HG03039 (cell line): ENCODE data around the gene PBX3.

Source experiments
- ATAC-seq: cut with Tn5 transposase; IDR thresholded peaks from one replicate; pipeline ENCODE4 v1.9.1; 2021; ENCODE audit warnings: mild to moderate bottlenecking, moderate library complexity; ENCODE audit not compliant: unreplicated experiment

The PBX3 gene

DNA sequence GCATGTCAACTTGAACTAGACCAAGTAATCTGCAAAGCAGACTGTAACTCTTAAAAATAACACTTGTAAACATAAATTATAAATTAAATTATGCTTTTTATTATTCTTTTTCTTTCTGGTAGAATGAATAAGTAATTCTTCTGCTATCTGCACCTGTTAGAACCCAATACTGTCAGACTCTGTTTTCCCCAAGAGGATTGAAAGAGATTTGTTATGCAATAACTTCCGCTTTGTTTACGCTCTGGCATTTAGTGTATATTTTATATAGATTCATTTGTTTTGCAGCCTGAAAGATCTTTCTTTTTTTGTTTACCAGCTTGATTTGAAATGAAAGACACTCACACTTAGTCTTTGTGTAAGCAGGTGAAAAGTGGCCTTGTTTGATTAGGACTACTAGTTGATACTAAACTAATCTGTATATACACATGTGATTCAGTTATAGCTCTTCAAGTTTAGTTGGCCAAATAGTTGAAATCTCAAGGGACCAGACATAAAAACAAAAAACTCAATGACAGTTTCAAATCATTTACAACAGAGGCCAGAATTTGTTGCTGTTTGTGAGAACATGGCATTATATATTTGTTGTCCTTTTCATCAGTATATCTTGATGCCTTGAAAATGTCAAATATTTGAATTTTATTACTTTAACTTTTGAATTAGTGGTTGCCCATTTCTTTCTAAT, 155.8 kb downstream of the PBX3 start:
- no peak for ATAC-seq

DNA sequence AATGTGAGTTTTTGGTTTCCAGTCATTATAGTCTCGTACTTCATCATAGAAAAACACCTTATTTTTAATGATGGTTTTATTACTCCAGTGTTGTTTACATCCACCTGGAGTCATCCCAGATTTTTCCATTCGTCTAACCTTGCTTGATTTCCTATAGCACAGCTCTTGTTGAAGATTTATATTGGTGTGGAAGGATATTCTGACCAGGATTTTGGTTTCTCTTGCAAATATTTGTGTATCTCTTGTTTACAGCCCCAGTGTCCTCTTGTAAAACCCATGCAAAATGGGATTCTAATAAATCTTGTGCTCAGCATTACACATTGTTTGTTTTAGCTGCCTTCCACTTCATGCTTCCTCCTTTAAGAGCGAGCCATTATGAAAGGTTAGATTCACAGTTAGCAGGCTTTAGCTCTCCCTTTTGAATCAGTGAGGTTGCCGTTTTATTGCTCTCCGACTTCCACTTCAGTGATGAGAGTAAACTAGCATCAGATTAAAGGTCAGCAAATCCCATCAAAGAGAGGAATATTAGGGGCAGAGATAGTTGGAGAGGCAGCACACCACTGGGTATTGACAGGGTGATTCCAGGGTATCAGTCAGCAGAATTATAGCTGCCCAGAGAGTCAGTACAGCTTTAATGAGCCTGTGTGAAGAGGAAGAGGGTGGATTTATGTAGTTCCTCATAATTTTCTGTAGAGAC, 157.1 kb downstream of the PBX3 start:
- ATAC-seq, result no peak

DNA sequence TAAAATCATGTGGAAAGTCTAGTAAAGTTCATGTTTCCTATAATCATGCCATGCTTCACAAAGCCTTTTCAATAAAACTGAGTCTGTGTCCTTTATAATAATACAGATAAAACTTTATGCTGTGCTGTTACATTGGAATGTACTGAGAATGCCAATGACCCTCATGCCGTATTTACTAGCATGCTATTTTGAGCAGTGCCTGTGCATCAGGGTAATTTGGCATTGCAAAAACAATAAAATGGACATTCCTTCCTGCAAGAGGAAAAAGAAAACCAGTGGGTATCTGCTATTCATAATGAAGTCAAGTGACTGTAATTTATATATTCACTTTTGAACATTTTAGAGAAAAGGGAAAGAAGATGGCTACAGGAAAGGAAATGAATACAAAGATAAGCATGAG, 159.0 kb downstream of the PBX3 start:
- no peak for ATAC-seq

DNA sequence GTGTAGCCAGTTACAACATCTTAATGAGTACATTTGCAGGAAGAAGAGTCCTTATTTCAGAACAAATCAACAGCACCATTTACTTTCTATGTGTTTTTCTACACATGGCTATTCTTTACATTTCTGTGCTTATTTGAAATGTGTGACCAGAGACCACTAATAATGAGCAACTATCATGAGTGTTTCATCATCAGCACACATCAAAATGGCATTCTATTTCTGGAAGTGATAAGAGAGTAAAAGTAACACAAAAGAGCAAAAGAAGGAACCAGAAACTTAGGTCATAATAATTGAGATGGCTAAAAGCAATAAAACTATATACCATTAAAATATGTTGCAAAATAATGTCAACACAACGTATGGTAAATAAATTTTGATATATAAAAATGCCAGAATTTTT, 159.7 kb downstream of the PBX3 start:
- no peak for ATAC-seq

DNA sequence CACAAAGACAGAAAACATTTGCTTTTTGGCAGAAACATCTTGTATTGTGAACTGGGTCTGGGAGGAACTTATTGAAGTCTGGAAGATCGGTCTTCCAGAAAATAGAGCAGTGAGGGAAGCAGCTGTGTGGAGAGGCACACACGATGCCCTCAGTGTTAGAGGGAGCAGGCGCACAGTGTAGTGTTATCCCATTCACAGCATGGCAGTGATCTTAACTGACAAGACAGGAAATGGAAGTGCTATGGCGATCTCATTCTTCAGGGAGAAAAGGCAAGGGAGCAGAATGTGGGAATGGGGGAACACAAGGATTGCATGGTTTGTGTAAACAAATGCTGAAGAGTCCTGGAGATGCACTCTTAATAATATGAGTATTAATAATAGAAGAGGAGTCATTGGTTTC, 161.0 kb downstream of the PBX3 start:
- ATAC-seq, result no peak

DNA sequence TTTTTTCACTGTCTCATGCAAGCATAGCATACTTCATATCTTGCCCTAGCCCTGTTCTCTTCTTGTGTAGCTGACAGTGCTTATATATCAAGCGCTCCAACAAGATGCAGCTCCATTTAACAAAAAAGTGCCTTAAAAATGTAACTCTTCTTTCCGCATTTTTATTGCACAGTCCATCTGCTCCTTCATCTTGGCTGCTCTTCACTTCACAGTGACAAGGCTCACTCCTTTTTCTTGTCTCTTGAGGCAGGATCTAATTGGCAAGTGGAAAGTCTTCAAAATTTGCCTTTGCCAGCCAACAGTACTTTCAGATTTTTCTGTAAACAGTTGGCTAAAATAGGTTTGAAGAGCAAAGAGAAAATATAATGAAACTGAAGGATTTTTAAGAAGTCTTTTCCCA, 161.8 kb downstream of the PBX3 start:
- ATAC-seq, result no peak

DNA sequence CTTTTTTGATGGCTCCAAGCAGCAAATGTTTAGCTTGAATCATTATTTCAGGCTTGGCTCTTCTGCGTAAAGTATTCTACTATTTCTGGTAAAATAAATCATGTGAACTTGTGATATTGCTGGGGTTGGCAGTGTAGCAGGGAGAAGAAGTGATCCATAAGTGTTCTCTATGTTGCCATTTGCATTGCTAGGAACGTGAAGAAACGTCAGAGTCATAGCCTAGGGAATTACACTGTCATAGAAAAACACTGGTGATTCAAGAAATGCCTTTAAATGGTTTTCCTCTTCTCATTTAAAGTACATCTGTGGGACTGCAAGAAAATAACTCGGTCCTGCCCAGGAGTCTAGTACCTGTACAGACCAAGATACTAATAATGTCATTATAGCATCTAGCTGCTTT, 162.3 kb downstream of the PBX3 start:
- no peak for ATAC-seq

DNA sequence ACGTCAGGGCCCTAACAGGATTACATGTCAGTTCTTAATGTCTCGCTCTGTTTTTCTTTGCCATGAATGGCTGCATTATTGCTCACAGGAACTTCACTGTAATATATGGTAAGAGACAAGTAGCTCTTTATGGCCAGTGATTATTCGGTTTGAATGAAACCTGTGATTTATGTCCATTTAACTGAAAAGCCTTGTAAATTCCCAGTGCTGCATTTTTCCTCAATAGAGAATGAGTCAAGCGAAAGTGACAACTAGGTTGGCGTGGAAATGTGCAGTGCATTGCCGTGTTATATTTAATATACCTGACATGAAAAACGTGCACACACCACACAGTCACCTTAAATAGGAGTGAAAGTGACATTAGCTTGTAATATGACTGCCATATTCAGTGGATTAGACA, 163.1 kb downstream of the PBX3 start:
- no peak for ATAC-seq

DNA sequence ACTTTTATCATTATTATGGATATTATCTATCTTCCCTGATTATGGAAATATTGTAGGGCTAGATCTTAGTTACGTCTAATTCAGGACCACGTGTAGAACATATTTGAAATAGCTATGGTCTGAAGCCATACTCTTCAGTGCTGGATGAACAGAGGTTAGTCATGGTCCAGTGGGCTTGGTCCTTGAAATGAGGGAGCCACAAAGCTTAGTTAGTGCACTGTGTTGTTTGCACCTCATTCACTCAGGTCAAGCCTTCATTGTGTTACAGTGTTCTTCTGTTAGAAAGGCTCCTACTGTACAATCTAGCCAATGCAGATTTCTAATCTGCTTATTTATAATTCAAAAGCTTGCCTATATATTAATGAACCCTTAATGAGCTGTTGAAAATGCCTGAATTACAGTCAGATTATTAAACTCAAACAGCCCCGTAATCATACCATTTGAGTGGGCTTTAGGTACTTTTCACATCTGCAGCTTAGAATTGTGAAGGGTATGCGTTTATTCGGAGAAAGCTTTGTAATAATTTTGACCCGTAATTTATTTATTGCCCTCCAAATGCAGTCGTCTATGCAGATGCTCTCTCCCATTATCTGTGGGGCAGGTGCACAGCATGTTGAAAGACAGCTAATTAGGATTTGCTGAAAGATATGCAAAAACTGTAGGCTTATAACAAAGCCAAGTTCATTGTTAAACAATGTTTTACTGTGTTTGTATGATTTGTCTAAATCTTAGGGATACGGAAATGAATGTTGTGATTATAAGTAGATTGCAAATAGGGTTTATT, 164.9 kb downstream of the PBX3 start:
- no peak for ATAC-seq

DNA sequence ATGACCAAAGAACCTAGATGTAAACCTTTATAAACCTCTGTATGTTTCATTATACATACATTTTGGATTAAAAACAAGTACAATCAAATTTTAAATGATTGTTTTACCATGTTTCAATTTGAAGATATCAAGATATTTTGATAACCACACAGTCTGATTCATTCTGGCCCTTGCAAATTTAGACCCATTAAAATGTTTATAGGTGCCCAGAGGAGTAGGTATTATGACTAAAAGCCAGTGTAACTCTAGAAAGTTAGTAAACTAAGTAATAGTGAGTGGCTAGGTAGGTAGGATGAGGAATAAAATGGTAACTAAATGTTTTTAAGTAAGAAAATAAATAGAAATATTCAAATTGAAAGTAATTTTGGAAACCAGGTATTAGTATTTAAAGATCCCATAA, 165.5 kb downstream of the PBX3 start:
- no peak for ATAC-seq

DNA sequence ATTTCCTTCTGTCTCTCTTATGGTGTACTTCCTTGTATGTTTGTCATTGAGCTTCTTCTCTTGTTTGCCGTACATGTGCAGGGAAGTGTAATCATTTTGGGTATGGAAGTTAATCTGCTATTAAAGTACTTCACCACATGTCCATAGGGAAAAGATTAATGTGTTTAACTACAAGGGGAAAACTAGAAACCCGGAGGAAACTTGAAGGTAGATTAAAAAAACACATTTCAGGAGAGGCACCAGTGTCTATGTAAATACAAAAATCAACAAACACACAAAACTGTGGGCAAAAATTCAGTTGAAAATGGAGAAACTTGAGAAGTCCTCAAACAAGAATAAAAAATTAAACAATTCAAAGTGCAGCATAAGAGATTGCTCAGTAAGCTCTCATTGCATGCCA, 166.4 kb downstream of the PBX3 start:
- ATAC-seq, result no peak

DNA sequence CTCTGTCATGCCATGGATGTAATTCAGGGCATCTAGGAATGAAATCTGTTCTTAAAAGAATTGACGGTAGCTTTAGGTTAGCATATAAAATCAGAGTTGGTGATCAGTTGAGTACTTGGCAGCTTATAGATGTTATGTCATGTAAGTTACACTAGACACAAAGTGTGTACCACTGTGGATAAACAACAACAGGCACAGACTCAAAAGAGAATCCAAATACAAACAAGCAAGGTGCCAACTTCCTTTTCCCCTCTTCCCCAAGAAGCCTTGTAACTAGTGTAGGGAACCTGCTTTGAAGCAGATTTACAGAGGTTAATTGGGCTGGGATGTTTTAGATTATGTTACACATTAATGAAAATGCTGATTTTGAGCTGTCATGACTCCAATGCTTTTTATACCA, 167.2 kb downstream of the PBX3 start:
- ATAC-seq, result no peak

DNA sequence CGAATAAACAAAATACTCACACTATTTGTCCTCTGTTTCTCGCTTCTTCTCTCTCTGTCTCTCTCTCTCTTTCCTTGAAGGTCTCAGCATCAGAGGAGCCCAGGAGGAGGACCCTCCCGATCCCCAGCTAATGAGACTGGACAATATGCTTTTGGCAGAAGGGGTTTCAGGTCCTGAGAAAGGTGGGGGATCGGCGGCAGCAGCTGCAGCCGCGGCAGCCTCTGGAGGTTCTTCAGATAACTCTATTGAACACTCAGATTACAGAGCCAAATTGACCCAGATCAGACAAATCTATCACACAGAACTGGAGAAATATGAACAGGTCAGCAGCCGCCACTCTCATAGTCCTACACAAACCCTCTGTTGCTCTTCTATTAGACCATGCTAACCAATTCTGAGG, 168.4 kb downstream of the PBX3 start:
- ATAC-seq, result no peak

DNA sequence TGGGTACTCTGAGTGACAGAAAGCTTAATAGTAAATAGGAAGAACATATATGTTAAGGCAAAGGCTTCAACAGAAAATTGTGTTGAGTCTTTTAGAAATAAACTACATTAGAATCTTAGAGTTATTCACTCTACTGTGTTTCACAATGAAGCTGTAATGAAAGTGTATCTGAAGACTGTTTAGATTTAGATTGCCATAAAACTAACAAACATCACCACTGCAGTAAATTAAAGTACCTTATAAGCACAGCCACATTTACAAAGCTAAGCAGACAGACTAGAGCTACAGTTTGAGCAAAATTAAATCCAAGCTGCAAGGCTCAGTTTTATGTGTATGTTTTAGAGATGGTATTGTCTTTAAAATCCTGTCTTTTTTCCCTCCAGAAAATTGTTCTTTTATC, 172.4 kb downstream of the PBX3 start:
- no peak for ATAC-seq

DNA sequence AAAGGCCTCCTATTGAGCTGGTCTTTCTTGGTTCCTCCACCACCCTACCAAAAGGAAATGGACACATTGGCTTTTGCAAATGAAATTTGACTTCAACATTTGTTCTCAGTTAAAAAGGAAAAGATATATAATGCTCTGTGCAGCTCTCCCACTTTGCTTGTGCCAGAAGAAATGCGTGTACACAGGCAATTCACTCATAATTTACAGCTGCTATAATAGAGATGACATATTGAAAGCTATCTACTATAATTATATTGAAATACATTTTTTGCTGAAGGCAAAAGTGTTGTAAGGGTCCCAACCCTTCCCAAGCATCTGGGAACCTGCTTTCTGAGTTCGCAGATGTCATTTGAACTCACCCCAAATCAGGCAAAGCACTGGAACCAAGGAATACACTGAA, 173.2 kb downstream of the PBX3 start:
- no peak for ATAC-seq

DNA sequence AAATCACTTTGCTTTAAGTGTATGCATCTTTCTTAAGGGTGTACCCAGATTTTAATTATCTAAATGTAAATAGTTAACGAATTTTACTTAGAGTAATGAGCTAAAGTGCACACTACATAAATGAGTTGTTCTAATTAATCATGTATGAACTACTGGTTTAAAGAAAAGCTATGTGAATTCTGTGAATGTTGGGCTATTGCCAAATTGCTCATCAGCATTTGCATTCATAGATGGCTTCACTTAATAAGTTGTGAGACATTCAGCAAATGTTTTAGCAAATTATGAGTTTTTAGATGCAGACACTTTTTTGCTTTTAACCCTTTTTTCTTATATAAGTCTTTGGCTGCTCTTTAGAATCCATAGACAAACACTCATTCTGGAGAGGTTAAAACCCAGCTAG, 175.7 kb downstream of the PBX3 start:
- ATAC-seq, result no peak

DNA sequence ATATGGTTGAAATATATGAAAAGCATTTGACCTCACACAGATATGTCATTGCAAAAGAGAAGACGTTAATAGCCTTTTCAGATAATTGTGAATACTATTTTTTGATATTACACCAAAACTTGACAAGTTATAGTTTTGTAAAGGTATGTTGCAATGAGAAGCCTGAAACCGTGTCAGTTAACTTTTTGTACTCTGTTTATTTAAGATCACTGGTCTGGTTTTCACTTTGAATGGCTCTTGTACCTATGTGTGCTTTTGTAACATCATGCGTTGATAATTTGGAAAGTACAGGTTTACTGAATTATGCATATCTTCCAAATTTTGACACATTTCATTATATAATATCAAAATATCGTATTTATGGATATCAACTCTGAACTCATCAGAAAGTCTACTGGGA, 177.2 kb downstream of the PBX3 start:
- ATAC-seq, result no peak

DNA sequence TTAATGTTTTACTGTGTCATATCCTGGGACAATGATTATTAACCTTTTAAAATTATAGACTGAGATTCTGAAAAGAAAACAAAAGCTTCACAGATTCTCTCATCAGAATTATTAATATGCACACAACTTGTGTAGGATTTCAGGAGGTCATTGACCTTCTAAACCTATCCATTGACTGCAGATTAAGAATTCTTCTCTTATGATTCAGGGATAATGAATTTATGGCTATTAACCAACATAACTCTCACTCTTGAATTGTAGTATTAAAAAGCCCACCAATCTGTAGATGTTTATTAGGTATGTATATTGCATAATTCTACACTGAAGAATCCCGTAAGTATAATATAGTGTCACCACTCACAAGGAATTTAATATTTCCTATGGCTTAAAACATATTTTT, 179.8 kb downstream of the PBX3 start:
- ATAC-seq, result no peak

DNA sequence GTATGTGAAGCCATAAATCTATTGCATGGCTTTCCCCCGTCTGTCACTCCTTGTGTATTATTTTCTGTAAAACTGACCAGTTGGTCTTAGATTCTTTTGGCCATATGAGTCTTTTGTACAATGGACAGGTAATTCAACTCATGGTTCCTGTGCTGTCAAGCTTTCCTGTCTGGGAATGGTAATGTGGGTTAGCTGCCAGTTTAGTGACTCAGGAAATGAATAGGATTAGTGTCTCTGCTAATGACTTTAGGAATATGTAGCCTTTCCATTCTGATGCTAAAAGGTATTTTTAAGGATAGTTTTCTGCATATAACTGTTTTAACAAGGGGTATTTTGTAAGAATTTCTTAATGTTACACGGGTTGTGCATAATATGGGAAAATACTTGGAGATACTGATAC, 182.7 kb downstream of the PBX3 start:
- no peak for ATAC-seq

DNA sequence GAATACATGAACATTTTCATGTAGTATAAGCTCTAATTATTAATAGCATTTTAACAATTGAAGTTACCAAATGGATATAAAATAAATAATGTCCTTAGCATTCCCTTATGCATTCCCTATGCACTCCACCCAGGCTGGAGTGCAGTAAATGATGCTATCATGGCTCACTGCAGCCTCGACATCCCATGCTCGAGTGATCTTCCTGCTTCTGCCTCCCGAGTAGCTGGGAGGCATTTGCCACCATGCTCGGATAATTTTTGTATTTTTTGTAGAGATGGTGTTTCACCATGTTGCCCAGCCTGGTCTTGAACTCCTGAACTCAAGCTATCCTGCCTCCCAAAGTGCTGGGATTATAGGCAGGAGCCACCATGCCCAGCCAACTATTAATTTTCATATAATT, 184.0 kb downstream of the PBX3 start:
- no peak for ATAC-seq

DNA sequence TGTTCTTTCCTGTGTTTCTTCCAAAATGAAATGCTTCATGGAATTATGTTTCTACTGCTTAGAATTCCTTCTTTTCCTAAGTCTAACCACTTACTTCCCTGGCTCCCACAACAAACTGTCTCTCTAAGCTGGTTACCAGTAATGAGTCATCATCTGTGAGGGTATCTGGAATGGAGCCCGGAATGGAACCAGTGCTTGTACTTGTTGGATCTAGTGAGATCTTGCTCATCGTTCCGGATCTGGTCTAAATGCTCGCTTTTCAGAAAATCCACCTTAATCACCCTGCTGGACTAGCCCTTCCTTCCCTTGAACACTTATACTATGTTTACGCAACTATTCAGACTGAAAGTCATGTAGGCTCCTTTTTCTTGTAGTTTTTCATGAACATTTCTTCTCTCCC, 184.8 kb downstream of the PBX3 start:
- no peak for ATAC-seq

DNA sequence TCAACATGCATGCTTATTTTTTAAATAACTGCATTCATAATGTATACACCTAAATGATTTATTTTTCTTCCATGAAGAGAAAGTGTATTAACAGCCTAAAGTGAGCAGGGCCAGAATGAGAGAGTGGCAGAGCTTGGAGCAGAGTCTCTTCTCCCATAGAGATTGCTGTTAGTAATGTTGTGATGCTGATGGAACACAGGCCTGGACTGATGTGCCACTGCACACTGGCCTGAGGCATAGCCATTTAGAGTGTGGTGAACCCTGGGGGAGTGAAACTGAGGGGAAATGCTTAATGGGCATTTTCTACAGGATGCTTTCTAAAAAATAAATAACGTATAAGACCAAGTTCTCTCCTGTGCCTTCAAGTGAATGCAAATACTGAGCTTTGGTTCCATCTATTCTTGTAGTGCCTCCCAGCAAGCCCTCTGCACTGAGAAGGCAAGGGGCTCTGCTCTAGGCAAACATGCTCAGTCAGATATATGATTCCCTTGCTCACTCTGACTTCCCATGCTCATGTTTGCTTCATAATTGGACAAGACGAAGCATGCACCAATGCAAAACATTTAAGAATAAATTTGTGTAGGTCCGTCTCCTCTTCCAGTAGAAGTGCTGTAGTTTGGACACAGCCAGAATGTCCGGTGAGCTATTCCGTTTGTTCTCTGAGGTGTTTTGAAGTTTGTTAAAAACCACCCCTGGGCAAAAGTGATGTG, 185.7 kb downstream of the PBX3 start:
- no peak for ATAC-seq
